Stimulated activated CD4-positive, alpha-beta T cell treated with anti-CD3 and anti-CD28 coated beads, Interleukin-4, amount 100 ng/mL, for 48 hours (primary cell): ENCODE data around the gene CNTD1.
"Not testable (repeated sequence)": the region's sequence is repeated elsewhere in the genome, so short reads cannot be mapped to it uniquely, and the experiment has no call there.

Source experiments
- DNase-seq, 2 donors: peaks; one replicate each; pipeline ENCODE4 v3.0.0-alpha.2; 2020; ENCODE audit warnings: low read depth in 2 of 2

CNTD1 gene

GRCh38 chr17:42798383-42799380 lies at the start of gene CNTD1, which contains the start of gene COA3:
Gene CNTD1, plus strand, starts transcription at chr17:42798861. Its CDS starts 207 bp downstream, at chr17:42799068.
Gene COA3, minus strand, starts transcription at chr17:42798704. Its CDS starts 23 bp downstream, at chr17:42798681.
- peak; percentile 78 to 81 for DNase-seq

GRCh38 chr17:42748908-42749798 lies 49.5 kb upstream of the CNTD1 start:
- no peak for DNase-seq

- no peak for DNase-seq
These were observed 47.8 kb upstream of the CNTD1 start for GRCh38 chr17:42750739-42751344.

DNA sequence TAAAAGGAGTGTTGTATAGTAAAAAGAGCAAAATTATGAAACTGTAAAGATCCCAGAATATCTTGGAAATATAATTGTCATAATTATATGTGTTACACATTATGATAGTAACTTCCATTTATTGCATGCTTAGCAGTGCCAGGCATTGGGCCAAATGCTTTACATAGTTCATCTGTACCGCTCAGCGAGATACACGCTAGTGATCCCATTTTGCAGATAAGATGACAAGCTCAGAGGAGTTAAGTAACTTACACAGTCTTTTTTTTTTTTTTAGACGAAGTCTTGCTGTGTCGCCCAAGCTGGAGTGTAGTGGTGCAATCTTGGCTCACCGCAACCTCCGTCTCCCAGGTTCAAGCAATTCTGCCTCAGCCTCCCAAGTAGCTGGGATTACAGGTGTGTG lies 47.0 kb upstream of the CNTD1 start:
- no peak for DNase-seq

DNA sequence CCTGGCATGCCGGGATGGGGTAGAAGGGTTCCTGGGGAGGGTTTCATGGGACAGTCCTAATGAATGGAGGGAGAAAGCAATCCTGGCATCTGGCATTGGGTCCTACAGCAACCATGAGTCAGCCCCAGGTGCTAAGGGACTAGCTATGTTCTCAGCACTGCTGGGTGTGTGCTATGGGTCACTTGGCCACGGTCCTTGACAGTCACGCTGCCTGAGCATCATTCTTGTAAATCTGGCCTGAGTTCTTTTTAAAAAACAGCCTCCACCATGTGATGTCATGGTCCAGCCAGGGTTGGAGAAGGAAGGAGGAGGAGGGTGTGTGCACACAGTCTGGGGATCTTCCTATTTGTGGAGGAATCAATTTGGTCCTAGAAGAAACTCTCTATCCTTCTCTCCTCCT lies 43.9 kb upstream of the CNTD1 start:
- no peak for DNase-seq

DNA sequence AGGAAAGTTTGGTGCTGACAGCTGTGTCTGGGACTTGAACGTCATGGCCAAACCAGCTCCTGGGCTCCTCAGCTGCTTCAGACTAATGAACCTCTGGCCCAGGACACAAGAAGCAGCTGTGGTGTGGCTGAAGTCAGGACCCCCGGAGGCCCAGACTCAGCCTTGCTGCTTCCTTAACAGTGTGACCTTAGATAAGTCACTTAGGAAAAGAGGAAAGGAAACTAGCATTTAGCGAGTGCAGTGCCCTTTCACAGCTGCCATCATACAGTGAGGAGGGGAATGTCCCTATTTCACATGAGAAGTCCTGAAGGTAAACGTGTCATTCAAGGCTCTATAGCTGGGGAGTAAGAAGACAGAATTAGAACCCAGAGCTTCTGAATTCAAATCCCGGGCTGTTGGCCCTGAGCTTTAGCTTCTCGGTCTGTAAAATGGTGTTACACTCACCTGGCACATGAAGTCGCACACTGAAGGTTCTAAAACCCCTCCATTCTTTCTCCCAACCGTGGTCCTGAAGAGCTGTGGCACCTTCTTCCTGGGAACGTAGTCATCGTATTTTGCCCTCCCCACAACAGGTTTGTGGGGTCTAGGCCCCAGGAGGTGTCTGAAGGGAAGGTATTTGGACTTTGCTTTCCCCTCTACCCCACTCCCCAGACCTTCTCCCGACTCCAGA lies 38.5 kb upstream of the CNTD1 start:
- DNase-seq = no peak

- no peak for DNase-seq
These were observed 37.7 kb upstream of the CNTD1 start, which contains the start of gene RAMP2 for GRCh38 chr17:42760652-42761581. Gene RAMP2, plus strand, starts transcription at chr17:42761227. Its CDS starts 35 bp downstream, at chr17:42761262.

GRCh38 chr17:42761638-42762037 lies 37.0 kb upstream of the CNTD1 start:
- DNase-seq = no peak

GRCh38 chr17:42766124-42766523 lies 32.5 kb upstream of the CNTD1 start:
- DNase-seq = no peak

- no peak for DNase-seq
These were observed 31.1 kb upstream of the CNTD1 start for GRCh38 chr17:42767512-42767911.

DNA sequence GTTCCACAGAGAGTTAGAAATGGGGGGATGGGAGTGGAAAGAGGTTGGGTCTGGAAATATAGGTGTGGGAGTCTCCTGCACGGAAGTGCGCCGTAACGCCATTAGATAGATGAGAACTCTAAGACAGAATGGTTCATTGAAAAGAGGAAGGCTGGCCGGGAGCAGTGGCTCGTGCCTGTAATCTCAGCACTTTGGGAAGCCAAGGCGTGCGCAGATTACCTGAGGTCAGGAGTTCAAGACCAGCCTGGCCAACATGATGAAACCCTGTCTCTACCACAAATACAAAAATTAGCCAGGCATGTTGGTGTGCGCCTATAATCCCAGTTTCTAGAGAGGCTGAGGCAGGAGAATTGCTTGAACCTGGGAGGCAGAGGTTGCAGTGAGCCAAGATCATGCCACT lies 30.7 kb upstream of the CNTD1 start:
- not testable (repeated sequence) for DNase-seq

GRCh38 chr17:42769964-42770363 lies 28.7 kb upstream of the CNTD1 start:
- not testable (repeated sequence) for DNase-seq

- no peak for DNase-seq
These were observed 25.7 kb upstream of the CNTD1 start for GRCh38 chr17:42772945-42773289.

- peak; percentile 59 to 68 for DNase-seq
These were observed 25.2 kb upstream of the CNTD1 start, which contains the start of gene VPS25 for GRCh38 chr17:42773290-42774035. Gene VPS25, plus strand, starts transcription at chr17:42773449. Its CDS starts 27 bp downstream, at chr17:42773476.

DNA sequence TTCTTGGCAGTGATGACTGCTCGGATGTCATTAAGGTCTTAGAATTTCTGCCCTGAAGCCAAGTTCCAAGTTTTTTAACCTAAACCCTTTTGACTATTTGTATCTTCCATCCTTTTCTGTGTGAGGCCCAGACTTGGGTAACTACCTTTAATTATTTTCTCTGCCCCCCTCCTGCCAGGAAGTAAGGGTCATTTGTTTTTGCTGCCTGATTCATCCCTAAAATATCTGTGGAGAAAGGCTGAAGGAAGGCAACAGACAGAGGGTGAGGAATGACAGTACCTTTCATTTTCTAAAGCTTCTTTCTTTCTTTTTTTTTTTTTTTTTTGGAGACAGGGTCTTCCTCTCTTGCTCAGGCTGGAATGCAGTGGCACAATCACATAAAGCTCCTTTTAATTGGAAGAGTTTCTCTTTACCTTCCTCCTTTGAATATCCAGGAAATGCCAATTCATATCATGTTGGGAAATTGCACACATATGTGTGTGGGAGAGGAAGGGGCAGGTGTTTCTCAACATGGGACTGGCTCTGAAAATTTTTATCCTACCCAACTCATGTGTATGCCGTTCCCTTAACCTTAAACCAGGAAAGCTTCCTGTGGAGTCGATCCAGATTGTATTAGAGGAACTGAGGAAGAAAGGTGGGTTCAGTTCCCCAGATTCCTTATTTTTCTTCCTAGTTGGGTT lies 24.5 kb upstream of the CNTD1 start:
- DNase-seq = no peak

GRCh38 chr17:42775534-42776098 lies 23.0 kb upstream of the CNTD1 start:
- DNase-seq = no peak

- DNase-seq = no peak
These were observed 20.1 kb upstream of the CNTD1 start for GRCh38 chr17:42778570-42778969.

DNA sequence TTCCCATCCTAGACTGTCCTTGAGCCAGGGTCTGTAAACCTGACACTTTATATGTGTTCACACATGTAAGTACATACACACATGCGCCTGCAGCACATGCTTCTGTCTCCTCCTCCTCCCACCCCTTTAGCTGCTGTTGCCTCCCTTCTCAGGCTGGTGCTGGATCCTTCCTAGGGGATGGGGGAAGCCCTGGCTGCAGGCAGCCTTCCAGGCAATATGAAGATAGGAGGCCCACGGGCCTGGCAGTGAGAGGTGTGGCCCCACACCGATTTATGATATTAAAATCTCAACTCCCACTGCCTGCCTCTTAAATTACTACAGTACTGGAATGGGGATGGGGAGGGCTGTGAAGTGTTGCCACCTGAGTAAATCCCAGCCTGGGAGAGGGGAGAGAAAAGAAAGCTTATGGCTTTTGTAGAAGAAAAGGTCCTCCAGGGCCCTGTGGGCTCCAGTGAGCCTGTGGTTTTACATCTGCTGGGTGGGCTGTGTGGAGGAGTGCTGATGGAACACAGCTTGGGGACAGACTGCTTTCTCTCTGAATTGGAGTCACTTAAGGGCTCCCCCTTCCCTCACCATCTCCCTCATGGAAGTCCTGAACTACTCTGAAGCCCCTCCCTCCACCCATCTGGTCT lies 19.2 kb upstream of the CNTD1 start:
- DNase-seq = no peak
